AG04449 (cell line): ENCODE data around the gene FUOM.
A peak's percentile ranks its signal among the peaks of the same experiment; 100 is the strongest.

Source experiments
- CTCF ChIA-PET: fragments of 350-600 bp; formaldehyde crosslinking; extraction: SDS; loops from one replicate; lab custom pipeline; 2021; ENCODE audit warnings: antibody characterized with exemption; lab: Yijun Ruan, JAX
- POLR2A ChIA-PET: fragments of 400-600, 350-600 bp; formaldehyde crosslinking; extraction: SDS; loops from one replicate; lab custom pipeline; 2020; ENCODE audit warnings: antibody characterized with exemption, inconsistent platforms; lab: Yijun Ruan, JAX
- DNase-seq: peaks from one replicate; pipeline ENCODE4 v3.0.0-alpha.2; 2010; ENCODE audit warnings: low read depth, low spot score
- H3K4me3 ChIP-seq: 2 replicates; pipeline ENCODE4 v1.5.1; 2011; ENCODE audit warnings: low read depth, mild to moderate bottlenecking, control low read depth, low read length
- CTCF ChIP-seq: IDR thresholded peaks from one replicate; pipeline ENCODE4 v1.5.1; 2011; ENCODE audit warnings: mild to moderate bottlenecking, moderate library complexity, low read length, control low read depth, inconsistent platforms; ENCODE audit not compliant: insufficient read depth; ENCODE audit errors: missing control alignments

The FUOM gene

GRCh38 chr10:133309100-133309719 is 48.6 kb downstream of the FUOM start:
- no peak for DNase-seq
- no peak for TF ChIP-seq CTCF
- ChIA-PET CTCF (interaction anchor here (2.0 to 2.2 kb wide), 2 partner anchors 10 to 20 kb away, joined by 9 to 10 read pairs; no protein-coding TSS in a partner anchor), POLR2A (no interaction called here)
- H3K4me3 ChIP-seq = peak overlapping the region; percentile 66

DNA sequence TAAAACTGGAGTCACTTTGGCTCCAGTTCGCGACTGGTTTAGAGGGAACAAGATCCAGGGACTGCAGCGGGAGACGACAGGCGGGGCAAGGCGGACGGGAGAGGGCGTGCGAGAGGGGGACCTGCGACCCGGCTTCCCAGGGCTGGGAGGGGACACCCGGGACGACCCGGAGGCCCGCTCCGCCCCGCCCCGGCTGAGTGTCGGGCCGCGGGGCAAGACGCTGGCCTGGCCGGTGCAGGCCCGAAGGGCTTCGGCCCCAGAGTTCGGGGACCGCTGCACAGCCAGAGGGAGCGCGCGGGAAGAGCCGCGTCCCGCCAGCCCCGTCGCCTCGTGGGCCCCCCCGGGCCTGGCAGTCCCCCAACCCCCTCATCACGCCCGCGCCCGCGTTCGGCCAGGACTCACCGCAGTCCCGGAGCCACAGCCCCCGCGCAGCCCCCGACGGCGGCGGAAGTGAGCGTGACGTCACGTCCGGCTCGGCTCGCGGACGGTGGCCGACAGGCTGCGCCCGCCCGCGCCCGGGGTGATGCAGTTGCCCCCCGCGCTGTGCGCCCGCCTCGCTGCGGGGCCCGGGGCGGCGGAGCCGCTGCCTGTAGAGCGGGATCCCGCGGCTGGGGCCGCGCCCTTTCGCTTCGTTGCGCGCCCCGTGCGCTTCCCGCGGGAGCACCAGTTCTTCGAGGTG is 49.3 kb downstream of the FUOM start, which contains the start of the genes TUBGCP2 and ZNF511:
TSS of gene TUBGCP2 (minus strand) at position 452 of the 679 bp plus-strand sequence. CDS start 5,931 bp downstream, outside the sequence.
TSS of gene ZNF511 (plus strand) at position 494 of the 679 bp plus-strand sequence. CDS start at position 524, 30 bp downstream.
- no peak for DNase-seq
- peak; percentile 33 for TF ChIP-seq CTCF
- ChIA-PET CTCF (interaction anchor here (0.9 to 2.7 kb wide), 12 partner anchors 9 to 307 kb away, joined by 3 to 22 read pairs (median 6); no protein-coding TSS in a partner anchor), POLR2A (interaction anchor here (1.2 kb wide), 1 partner anchor 165 kb away, joined by 4 read pairs; no protein-coding TSS in a partner anchor)
- peak within 1 kb of the TSS; percentile 66 for H3K4me3 ChIP-seq

DNA sequence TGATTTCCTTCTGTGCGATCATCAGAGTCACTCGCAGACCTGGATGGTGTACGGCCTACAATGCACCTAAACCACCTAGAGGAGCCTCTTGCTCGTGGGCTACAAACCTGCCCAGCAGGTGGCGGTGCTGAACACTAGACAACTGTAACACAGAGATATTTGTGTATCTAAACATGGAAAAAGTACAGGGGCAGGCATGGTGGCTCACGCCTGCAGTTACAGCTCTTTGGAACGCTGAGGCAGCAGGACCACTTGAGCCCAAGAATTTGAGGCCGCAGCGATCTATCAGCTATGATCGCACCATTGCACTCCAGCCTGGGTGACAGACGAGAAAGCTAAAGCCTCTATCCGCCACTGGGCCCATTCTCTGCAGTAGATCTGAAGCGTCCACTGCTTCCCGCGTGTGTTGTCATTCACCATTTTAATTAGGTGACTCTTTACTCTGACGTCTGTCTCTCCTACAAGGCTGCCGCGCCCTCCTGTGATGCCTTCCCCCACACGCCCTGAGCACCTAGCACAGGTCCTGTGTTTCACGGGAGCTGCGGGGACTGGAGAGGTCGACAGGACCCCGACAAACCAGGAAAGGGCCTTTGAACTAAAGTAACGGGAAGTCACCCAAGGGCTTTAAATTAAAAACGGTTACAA is 49.9 kb downstream of the FUOM start:
- ChIA-PET POLR2A (interaction anchor here (1.2 kb wide), 1 partner anchor 164 kb away, joined by 4 read pairs; no protein-coding TSS in a partner anchor), CTCF (interaction anchor here (0.8 to 2.7 kb wide), 17 partner anchors 8 to 307 kb away, joined by 3 to 22 read pairs (median 4); no protein-coding TSS in a partner anchor)
- no peak for DNase-seq
- TF ChIP-seq CTCF = peak; percentile 73
- H3K4me3 ChIP-seq = peak overlapping the region; percentile 66

- POLR2A ChIA-PET = no interaction called here
- H3K4me3 ChIP-seq = peak overlapping the region; percentile 15
- CTCF ChIA-PET = interaction anchor here (0.8 to 2.7 kb wide), 14 partner anchors 7 to 301 kb away, joined by 3 to 22 read pairs (median 4); no protein-coding TSS in a partner anchor
- DNase-seq = no peak
- no peak for TF ChIP-seq CTCF
Measured at GRCh38 chr10:133306941-133307379, 50.9 kb downstream of the FUOM start.

DNA sequence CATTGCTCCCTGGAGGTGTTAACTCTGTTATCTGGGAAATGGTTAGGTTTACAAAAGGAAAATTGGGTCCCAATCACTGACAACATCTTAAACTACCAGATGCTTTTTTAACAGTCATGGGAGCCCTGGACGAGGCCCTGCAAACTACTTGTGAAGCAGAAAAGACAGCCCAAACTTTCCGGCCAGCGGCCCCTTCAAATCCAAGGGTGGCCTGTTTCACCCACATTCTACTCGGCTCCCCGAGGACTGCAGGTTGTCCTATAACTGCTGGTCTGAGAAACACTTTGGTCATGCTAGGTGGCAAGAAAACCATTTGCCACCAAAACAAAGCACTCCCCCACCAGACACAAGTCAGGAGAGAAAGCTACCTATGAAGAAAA is 51.7 kb downstream of the FUOM start:
- POLR2A ChIA-PET = no interaction called here
- H3K4me3 ChIP-seq = no peak overlapping the region
- no peak for TF ChIP-seq CTCF
- CTCF ChIA-PET = interaction anchor here (2.2 to 2.7 kb wide), 2 partner anchors 23 to 39 kb away, joined by 5 to 22 read pairs; no protein-coding TSS in a partner anchor
- no peak for DNase-seq
